Effector memory CD4-positive, alpha-beta T cell (primary cell): ENCODE measurements around the gene YTHDF1.
"Not testable (repeated sequence)": the region's sequence is repeated elsewhere in the genome, so short reads cannot be mapped to it uniquely, and the experiment has no call there.

Experiments
- DNase-seq, 3 donors: peaks; one replicate each; pipeline ENCODE4 v3.0.0-alpha.2; 2020
- H3K27ac ChIP-seq: 2 replicates; pipeline ENCODE4 v1.7.0; 2013; ENCODE audit warnings: mild to moderate bottlenecking, low read length, moderate library complexity; ENCODE audit not compliant: insufficient read depth, poor library complexity, severe bottlenecking
- H3K27me3 ChIP-seq: replicated peaks from 2 replicates; pipeline ENCODE4 v1.7.0; 2013; ENCODE audit warnings: mild to moderate bottlenecking, low read length; ENCODE audit not compliant: insufficient read depth, control insufficient read depth, poor library complexity, severe bottlenecking
- H3K36me3 ChIP-seq: 2 replicates; pipeline ENCODE4 v1.7.0; 2013; ENCODE audit warnings: mild to moderate bottlenecking, low read length, moderate library complexity; ENCODE audit not compliant: control insufficient read depth, insufficient read depth
- H3K4me1 ChIP-seq: 2 replicates; pipeline ENCODE4 v1.7.0; 2013; ENCODE audit warnings: low read length, mild to moderate bottlenecking; ENCODE audit not compliant: control insufficient read depth, insufficient read depth, poor library complexity, severe bottlenecking
- H3K4me3 ChIP-seq: 2 replicates; pipeline ENCODE4 v1.7.0; 2013; ENCODE audit warnings: low read length, low read depth, mild to moderate bottlenecking; ENCODE audit not compliant: insufficient read depth, poor library complexity, severe bottlenecking
- H3K9me3 ChIP-seq: 2 replicates; pipeline ENCODE4 v1.7.0; 2013; ENCODE audit warnings: mild to moderate bottlenecking, low read length, moderate library complexity; ENCODE audit not compliant: control insufficient read depth

YTHDF1 gene

DNA sequence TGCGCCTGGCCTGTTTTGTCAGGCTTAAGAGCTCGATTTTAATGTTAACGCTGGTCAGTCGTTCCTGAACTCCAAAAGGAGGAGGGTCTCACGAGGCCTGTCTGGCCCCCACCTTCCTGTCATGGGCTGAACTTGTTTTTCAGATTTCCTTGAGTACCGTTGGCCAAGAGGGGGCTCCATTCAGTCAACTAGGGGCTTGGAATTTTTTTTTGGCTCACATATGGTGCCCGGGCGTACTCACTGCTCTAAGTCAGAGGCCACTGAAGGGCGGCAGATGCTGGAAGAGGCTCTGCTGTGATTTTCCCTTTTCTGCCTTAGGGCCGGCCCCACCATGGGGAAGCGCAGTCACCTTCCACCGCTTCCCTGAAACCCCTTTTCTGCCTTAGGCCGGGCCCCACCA lies 12.9 kb upstream of the YTHDF1 start:
- no peaks in the 10 kb centered on the region for H3K27me3 ChIP-seq
- no peaks in the 10 kb centered on the region for H3K4me1 ChIP-seq
- H3K36me3 ChIP-seq, result no peaks in the 10 kb centered on the region
- DNase-seq, result no peak
- H3K4me3 ChIP-seq, result no peak overlapping the region
- no peaks in the 10 kb centered on the region for H3K9me3 ChIP-seq
- no peak overlapping the region for H3K27ac ChIP-seq

DNA sequence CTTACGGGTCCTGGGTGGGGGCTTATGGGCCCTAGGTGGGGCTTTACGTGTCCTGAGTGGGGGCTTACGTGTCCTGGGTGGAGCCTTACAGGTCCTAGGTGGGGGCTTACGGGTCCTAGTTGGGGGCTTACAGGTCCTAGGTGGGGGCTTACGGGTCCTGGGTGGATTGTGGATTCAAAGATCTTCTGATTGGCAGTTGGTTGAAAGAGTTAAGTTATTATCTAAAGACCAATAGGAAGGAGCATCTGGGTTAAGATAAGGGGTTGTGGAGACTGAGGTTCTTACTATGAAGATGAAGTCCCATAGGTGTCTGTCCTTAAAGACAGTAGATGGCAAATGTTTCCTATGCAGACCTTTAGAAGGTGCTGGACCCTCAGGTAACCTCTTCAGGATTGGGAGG lies 11.3 kb upstream of the YTHDF1 start:
- Histone ChIP-seq H3K4me3 (no peak overlapping the region), H3K27me3 (no peaks in the 10 kb centered on the region), H3K4me1 (no peaks in the 10 kb centered on the region), H3K27ac (no peak overlapping the region), H3K9me3 (no peaks in the 10 kb centered on the region), H3K36me3 (no peaks in the 10 kb centered on the region)
- no peak for DNase-seq

DNA sequence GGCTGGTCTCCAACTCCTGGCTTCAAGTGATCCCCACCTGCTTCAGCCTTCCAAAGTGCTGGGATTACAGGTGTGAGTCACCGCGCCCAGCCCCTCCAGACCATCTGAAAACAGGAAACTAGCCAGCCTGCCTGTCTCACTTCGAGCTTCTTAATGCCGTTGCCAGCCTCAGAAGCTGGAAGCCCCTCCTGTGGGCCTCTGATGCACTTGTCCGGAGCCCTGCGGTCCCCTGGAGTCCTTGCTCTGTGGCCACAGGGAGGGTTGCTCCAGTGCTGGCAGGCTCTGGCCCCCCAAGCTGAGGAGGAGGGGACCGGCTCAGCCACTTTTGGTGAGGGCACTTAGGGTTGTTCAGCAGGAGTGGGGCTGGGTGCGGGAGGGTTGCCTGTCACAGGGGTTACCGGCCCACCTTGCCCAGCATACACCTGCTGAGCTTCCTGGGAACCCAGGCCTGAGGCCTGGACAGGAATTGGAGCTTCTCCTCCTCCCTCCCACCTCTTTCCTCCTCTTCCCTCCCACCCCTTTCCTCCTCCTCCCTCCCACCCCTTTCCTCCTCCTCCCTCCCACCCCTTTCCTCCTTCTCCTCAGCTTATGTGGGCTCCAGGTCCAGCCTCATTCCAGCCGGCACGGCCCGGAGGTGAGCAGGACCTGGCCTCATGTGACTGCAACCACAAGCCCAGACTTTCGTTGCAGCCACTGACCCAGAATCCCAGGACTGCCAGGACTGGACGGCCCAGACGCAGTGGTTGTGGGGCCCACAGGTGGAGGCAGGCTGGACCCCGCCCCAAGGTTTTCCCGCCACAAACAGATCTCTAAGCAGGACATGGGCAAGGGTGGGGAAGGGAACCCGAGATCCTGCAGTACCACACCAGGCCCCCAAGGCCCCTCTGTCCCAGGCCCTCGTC lies 10.4 kb upstream of the YTHDF1 start:
- Histone ChIP-seq H3K27me3 (no peaks in the 10 kb centered on the region), H3K9me3 (no peaks in the 10 kb centered on the region), H3K36me3 (no peaks in the 10 kb centered on the region), H3K4me1 (no peaks in the 10 kb centered on the region), H3K27ac (no peak overlapping the region), H3K4me3 (no peak overlapping the region)
- no peak for DNase-seq

DNA sequence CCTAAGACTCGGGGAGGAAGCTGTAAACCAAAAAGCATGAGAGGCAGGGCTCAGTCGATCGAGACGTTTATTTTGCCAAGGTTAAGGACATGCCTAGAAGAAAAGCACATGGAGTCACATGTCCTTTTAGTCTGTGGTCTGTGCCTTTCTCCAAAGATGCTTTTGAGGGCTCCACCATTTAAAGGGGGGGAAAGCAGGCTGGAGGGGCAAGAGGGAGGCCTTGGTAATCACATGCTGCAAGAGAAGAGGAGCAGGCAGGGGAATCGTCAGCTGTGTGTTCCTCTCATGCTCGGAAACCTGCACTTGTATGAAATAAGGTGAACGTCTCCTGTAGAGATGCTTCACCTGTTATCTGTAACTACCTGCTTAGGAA lies 9.1 kb upstream of the YTHDF1 start:
- Histone ChIP-seq H3K36me3 (no peaks in the 10 kb centered on the region), H3K27me3 (no peaks in the 10 kb centered on the region), H3K4me1 (no peaks in the 10 kb centered on the region), H3K4me3 (no peak overlapping the region), H3K9me3 (no peaks in the 10 kb centered on the region), H3K27ac (no peak overlapping the region)
- no peak for DNase-seq

DNA sequence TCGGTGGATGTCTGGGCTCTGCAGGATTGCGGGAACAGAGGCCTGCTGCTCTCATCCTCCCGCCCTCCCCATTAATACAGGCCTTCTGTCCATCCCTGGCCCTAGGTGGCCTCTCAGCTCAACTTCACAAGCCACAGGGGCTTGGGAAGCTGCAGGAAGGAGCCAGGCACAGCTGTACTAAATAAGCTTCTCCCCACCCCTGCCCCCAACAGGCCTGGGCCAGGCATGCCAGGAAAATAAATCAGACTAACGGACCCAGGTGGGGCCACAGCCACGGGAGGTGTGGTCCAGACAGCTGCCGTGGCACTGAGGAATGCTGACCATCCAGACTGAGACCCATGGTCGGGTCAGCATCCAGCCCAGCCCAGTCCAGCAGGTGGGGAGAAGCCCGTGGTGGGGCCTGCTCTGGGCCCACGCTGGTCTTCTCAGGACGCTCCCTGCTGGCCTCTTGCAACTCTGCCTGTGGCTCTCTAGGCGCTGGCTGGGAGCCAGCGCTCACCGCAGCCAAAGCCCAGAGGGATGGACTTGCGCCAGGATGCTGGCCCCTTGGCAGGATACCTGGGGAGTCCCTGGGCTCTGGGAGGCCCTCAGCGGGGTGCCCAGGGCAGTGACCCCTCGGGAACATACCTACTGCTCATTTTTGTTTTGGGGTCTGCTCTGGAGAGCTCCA lies 8.6 kb upstream of the YTHDF1 start:
- Histone ChIP-seq H3K9me3 (no peaks in the 10 kb centered on the region), H3K4me3 (no peak overlapping the region), H3K27ac (no peak overlapping the region), H3K36me3 (no peaks in the 10 kb centered on the region), H3K4me1 (no peaks in the 10 kb centered on the region), H3K27me3 (no peaks in the 10 kb centered on the region)
- DNase-seq, result no peak

DNA sequence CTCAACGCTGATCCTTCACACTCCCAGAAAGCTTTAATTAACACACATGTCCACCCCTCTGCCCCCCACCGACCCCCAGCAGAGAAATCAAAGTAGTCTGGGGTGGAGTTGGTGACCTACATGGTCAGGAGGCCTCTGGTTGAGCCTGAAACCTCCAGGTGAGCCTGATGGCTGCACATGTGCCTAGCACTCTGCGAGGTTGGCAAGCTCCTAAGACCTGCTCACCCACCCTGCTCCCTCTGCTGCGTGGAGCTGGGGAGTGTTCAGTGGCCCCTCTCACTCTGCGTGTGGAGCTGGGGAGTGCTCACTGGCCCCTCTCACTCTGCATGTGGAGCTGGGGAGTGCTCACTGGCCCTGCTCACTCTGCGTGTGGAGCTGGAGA lies 7.9 kb upstream of the YTHDF1 start:
- H3K9me3 ChIP-seq, result no peaks in the 10 kb centered on the region
- no peak for DNase-seq
- H3K27ac ChIP-seq, result no peak overlapping the region
- no peak overlapping the region for H3K4me3 ChIP-seq
- H3K36me3 ChIP-seq, result no peaks in the 10 kb centered on the region
- H3K4me1 ChIP-seq, result no peaks in the 10 kb centered on the region
- H3K27me3 ChIP-seq, result no peaks in the 10 kb centered on the region

DNA sequence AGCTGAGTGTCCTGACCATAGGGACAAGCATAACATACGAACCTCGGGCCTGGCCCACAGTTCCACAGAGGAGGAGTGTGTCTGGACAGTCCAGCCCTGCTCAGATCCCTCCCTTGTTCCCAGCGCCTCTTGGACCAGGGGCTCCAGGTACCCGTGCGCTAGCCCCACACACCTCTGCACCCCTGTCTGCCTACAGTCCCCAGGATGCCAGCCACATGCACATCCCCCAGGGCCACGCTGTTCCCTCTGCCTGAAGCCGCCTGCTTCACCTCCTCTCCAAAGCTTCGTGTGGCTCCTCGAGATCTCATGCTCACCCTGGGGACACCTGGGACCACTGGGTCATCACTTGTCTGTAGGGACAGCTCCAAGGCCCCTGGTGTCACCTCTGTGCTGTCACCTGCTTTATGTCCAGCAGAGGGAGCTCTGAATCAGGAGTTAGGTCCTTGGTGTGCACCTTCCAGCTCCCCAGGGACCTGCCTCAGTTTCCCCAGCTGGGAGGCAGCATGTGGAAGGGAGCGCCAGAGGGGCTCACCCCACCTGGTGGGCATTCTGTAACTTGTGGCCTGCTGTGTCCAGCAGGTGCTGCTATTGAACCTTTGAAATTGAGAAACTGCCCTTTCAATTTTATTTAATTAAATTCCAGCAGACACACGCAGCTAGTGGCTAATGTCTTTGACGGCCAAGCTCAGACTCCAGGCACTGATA lies 7.3 kb upstream of the YTHDF1 start:
- peak in 2 of 3 donors; percentile 12 to 22 for DNase-seq
- Histone ChIP-seq H3K27me3 (no peaks in the 10 kb centered on the region), H3K4me3 (no peak overlapping the region), H3K4me1 (no peaks in the 10 kb centered on the region), H3K36me3 (no peaks in the 10 kb centered on the region), H3K9me3 (no peaks in the 10 kb centered on the region), H3K27ac (no peak overlapping the region)

DNA sequence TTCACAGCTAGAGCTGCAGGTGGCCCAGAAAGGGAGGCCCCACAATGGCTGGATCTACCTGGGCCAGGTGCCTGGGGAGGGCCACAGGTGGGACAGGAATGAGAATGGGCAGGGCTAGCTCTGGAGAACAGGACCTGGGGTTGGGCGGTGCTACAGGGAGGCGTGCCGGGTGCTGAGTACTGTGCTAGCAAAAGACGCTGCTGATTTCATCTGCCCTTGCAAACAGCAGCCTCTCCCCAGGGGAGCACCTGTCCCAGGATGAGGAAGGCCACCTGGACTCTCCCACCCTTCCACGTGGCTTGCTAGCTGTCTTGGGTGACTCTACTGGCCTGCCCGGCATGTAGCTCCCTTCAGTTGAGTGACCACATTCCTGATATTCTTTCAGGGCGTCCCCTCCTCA lies 6.6 kb upstream of the YTHDF1 start:
- H3K9me3 ChIP-seq, result no peaks in the 10 kb centered on the region
- H3K27me3 ChIP-seq, result no peaks in the 10 kb centered on the region
- no peak for DNase-seq
- H3K27ac ChIP-seq, result no peak overlapping the region
- H3K36me3 ChIP-seq, result no peaks in the 10 kb centered on the region
- no peak overlapping the region for H3K4me3 ChIP-seq
- no peaks in the 10 kb centered on the region for H3K4me1 ChIP-seq

DNA sequence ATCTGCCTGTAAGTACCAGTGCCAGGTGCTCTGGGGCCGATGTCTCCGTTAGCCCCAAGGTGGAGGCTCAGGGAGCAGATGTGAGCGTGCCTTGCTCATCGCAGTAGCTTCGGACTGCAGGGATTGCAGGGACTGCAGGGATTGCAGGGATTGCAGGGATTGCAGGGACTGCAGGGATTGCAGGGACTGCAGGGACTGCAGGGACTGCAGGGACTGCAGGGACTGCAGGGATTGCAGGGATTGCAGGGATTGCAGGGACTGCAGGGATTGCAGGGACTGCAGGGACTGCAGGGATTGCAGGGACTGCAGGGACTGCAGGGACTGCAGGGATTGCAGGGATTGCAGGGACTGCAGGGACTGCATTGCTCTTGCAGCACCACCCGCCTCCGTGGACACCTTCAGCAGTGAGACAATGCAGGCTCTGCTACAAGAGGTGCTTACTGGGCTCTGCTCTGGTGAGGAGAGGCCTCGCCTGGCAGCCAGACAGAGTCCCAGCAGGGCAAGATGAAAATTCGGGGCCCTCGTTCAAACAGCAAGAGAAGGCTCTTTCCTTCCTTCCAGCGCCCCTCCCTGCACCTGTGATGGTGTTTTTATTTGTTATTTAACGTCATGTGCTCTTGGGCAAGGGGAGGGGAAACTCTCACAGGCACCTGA lies 5.6 kb upstream of the YTHDF1 start:
- not testable (repeated sequence) for H3K4me1 ChIP-seq, H3K4me3 ChIP-seq, DNase-seq, H3K9me3 ChIP-seq, H3K27ac ChIP-seq, H3K36me3 ChIP-seq, H3K27me3 ChIP-seq
